ENCODE results near the gene CACNA1I.
A peak's percentile ranks its signal among the peaks of the same experiment; 100 is the strongest.

The CACNA1I gene

DNA sequence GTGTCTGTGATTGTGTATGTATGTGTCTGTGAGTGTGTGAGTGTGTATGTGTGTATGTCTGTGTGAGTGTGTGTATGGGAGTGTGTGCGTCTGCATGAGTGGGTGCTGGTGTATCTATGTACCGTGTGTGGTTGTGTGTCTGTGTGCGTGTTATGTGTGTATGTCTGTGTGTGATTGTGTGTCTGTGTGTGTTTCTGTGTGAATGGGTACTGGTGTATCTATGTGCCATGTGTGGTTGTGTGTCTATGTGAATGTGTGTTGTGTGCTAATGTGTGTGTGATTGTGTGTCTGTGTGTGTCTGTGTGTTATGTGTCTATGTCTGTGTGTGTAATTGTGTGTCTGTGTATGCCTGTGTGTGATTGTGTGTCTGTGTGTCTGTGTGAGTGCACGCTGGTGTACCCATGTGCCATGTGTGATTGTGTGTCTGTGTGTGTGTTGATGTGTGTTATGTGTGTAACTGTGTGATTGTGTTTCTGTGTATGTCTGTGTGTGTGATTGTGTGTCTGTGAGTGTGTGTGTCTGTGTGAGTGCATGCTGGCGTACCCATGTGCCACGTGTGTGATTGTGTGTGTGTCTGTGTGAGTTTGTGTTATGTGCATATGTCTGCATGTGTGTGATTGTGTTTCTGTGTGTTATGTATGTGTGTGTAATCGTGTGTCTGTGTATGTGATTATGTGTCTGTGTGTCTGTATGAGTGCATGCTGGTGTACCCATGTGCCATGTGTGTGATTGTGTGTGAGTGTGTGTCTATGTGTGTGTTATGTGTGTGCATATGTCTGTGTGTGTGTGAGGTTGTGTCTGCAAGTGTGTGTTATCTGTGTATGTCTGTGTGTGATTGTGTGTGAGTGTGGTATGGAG lies 6.8 kb upstream of the CACNA1I start (continued):
- TF ChIP-seq PRDM4 (tag by site-specific recombination; IDR thresholded peaks at IDR 0.05) (no peak), ZNF555 (tag by site-specific recombination; conservative IDR thresholded peaks at IDR 0.05) (no peak), ZNF148 (tag by site-specific recombination; IDR thresholded peaks at IDR 0.05; ENCODE audit: borderline replicate concordance) (peak; percentile 62; the same call in 1 of the 2 replicates), ZNF768 (tag by site-specific recombination; IDR thresholded peaks at IDR 0.05) (no peak), ZNF23 (tag by site-specific recombination; IDR thresholded peaks at IDR 0.05; ENCODE audit: borderline replicate concordance) (no peak), ZNF266 (tag by site-specific recombination; IDR thresholded peaks at IDR 0.05; ENCODE audit: low read depth) (no peak), ZNF366 (tag by site-specific recombination; conservative IDR thresholded peaks at IDR 0.05) (no peak), GLI4 (tag by site-specific recombination; IDR thresholded peaks at IDR 0.05) (no peak), ZBTB49 (tag by site-specific recombination; IDR thresholded peaks at IDR 0.05; ENCODE audit: low read depth) (no peak), ZNF791 (tag by site-specific recombination; IDR thresholded peaks at IDR 0.05) (no peak), ZBTB10 (tag by site-specific recombination; IDR thresholded peaks at IDR 0.05) (no peak; the same call in 1 of the 2 replicates), ZNF777 (tag by site-specific recombination; IDR thresholded peaks at IDR 0.05; ENCODE audit: borderline replicate concordance) (no peak), AEBP2 (tag by site-specific recombination; IDR thresholded peaks at IDR 0.05; ENCODE audit: borderline replicate concordance) (no peak), ZSCAN23 (tag by site-specific recombination; IDR thresholded peaks at IDR 0.05) (no peak), ZNF239 (tag by site-specific recombination; IDR thresholded peaks at IDR 0.05) (peak; percentile 61; the same call in 1 of the 2 replicates), ZNF274 (IDR thresholded peaks at IDR 0.05; ENCODE audit: low read length) (no peak), ZNF274 (tag by site-specific recombination; IDR thresholded peaks at IDR 0.05; ENCODE audit: borderline replicate concordance) (0 out of 2 replicates have a peak, but pooled peaks have one; percentile 54), SP7 (tag by site-specific recombination; IDR thresholded peaks at IDR 0.05) (no peak), ZNF248 (tag by site-specific recombination; IDR thresholded peaks at IDR 0.05) (no peak), ZBTB21 (tag by site-specific recombination; IDR thresholded peaks at IDR 0.05) (no peak), ZNF707 (tag by site-specific recombination; IDR thresholded peaks at IDR 0.05) (peak; percentile 42; the same call in 1 of the 2 replicates), ZSCAN16 (tag by site-specific recombination; IDR thresholded peaks at IDR 0.05) (no peak)

Measured in HEK293 (cell line).